ENCODE results near the gene RNF222.

- TF ChIP-seq CTCF (conservative IDR thresholded peaks at IDR 0.05 in 1 of 2, IDR thresholded peaks at IDR 0.05 in 1 of 2; ENCODE audit: low read depth in 1 of 2, low read length in 2 of 2): no peak
- no peak for TF ChIP-seq EZH2 (IDR thresholded peaks at IDR 0.05; ENCODE audit: low read length, missing control alignments)
Measured at GRCh38 chr17:8406174-8406573, 8.5 kb upstream of the RNF222 start.

All from fibroblast of lung (primary cell).